ENCODE results near the gene COG2.
A peak's percentile ranks its signal among the peaks of the same experiment; 100 is the strongest.
"Not testable (repeated sequence)": the region's sequence is repeated elsewhere in the genome, so short reads cannot be mapped to it uniquely, and the experiment has no call there.

COG2 gene

GRCh38 chr1:230707732-230708630 lies 65.7 kb downstream of the COG2 start:
- in situ Hi-C loops (cut with HindIII; ENCODE audit: low pct_ligation_motif_present, low pct_unique_long_range_greater_than_20kb, low sequenced_read_pairs), result no loop called here
- no peak for DNase-seq

- in situ Hi-C loops (cut with HindIII; ENCODE audit: low pct_ligation_motif_present, low pct_unique_long_range_greater_than_20kb, low sequenced_read_pairs), result no loop called here
- no peak for DNase-seq
Measured at GRCh38 chr1:230708631-230709580, 66.6 kb downstream of the COG2 start.

GRCh38 chr1:230709619-230710542 lies 67.6 kb downstream of the COG2 start:
- no peak for DNase-seq

GRCh38 chr1:230710543-230710904 lies 68.2 kb downstream of the COG2 start:
- DNase-seq, result no peak
- in situ Hi-C loops (cut with HindIII; ENCODE audit: low pct_ligation_motif_present, low pct_unique_long_range_greater_than_20kb, low sequenced_read_pairs), result no loop called here

More at GRCh38 chr1:230709619-230710542, 67.6 kb downstream of the COG2 start:
- in situ Hi-C loops (cut with HindIII; ENCODE audit: low pct_ligation_motif_present, low pct_unique_long_range_greater_than_20kb, low sequenced_read_pairs), result no loop called here

GRCh38 chr1:230711245-230711644 lies 69.0 kb downstream of the COG2 start:
- DNase-seq, result no peak
- in situ Hi-C loops (cut with HindIII; ENCODE audit: low pct_ligation_motif_present, low pct_unique_long_range_greater_than_20kb, low sequenced_read_pairs), result no loop called here

GRCh38 chr1:230712470-230712942 lies 70.2 kb downstream of the COG2 start:
- in situ Hi-C loops (cut with HindIII; ENCODE audit: low pct_ligation_motif_present, low pct_unique_long_range_greater_than_20kb, low sequenced_read_pairs), result no loop called here
- DNase-seq, result no peak

GRCh38 chr1:230713138-230713537 lies 70.9 kb downstream of the COG2 start:
- in situ Hi-C loops (cut with HindIII; ENCODE audit: low pct_ligation_motif_present, low pct_unique_long_range_greater_than_20kb, low sequenced_read_pairs), result no loop called here
- DNase-seq, result no peak

- no peak for DNase-seq
- in situ Hi-C loops (cut with HindIII; ENCODE audit: low pct_ligation_motif_present, low pct_unique_long_range_greater_than_20kb, low sequenced_read_pairs), result no loop called here
Measured at GRCh38 chr1:230713547-230713914, 71.2 kb downstream of the COG2 start.

GRCh38 chr1:230713915-230714764 lies 71.9 kb downstream of the COG2 start, which contains the start of gene AGT:
TSS of gene AGT (minus strand) at chr1:230714122. CDS start at chr1:230710823, 3,299 bp downstream.
- DNase-seq, result peak; percentile 63
- in situ Hi-C loops (cut with HindIII; ENCODE audit: low pct_ligation_motif_present, low pct_unique_long_range_greater_than_20kb, low sequenced_read_pairs), result no loop called here

GRCh38 chr1:230715510-230715909 lies 73.2 kb downstream of the COG2 start:
- DNase-seq, result no peak
- in situ Hi-C loops (cut with HindIII; ENCODE audit: low pct_ligation_motif_present, low pct_unique_long_range_greater_than_20kb, low sequenced_read_pairs), result no loop called here

GRCh38 chr1:230716453-230716852 lies 74.2 kb downstream of the COG2 start:
- DNase-seq; in situ Hi-C loops (cut with HindIII; ENCODE audit: low pct_ligation_motif_present, low pct_unique_long_range_greater_than_20kb, low sequenced_read_pairs): not testable (repeated sequence)

GRCh38 chr1:230717251-230717650 lies 75.0 kb downstream of the COG2 start:
- DNase-seq, result no peak

GRCh38 chr1:230721849-230722522 lies 79.7 kb downstream of the COG2 start:
- in situ Hi-C loops (cut with HindIII; ENCODE audit: low pct_ligation_motif_present, low pct_unique_long_range_greater_than_20kb, low sequenced_read_pairs); DNase-seq: not testable (repeated sequence)

More at GRCh38 chr1:230717251-230717650, 75.0 kb downstream of the COG2 start:
- in situ Hi-C loops (cut with HindIII; ENCODE audit: low pct_ligation_motif_present, low pct_unique_long_range_greater_than_20kb, low sequenced_read_pairs), result no loop called here

- in situ Hi-C loops (cut with HindIII; ENCODE audit: low pct_ligation_motif_present, low pct_unique_long_range_greater_than_20kb, low sequenced_read_pairs), result no loop called here
- no peak for DNase-seq
Measured at GRCh38 chr1:230725256-230726012, 83.2 kb downstream of the COG2 start.

- DNase-seq, result no peak
- in situ Hi-C loops (cut with HindIII; ENCODE audit: low pct_ligation_motif_present, low pct_unique_long_range_greater_than_20kb, low sequenced_read_pairs), result no loop called here
Measured at GRCh38 chr1:230728710-230729392, 86.6 kb downstream of the COG2 start.

- in situ Hi-C loops (cut with HindIII; ENCODE audit: low pct_ligation_motif_present, low pct_unique_long_range_greater_than_20kb, low sequenced_read_pairs), result no loop called here
- no peak for DNase-seq
Measured at GRCh38 chr1:230730977-230731376, 88.7 kb downstream of the COG2 start.

Measured in ACHN (cell line).